WERI-Rb-1 (cell line): Measurements from ENCODE around the gene NCK2.

Experiments
- DNase-seq: peaks from one replicate; pipeline ENCODE4 v3.0.0-alpha.2; 2020
- H3K27ac ChIP-seq: fragments of 250-450 bp; sonication (Bioruptor Pico); 2 replicates; pipeline ENCODE4 v1.5.1; 2020; ENCODE audit warnings: mild to moderate bottlenecking, moderate library complexity
- H3K27me3 ChIP-seq: fragments of 250-450 bp; sonication (Bioruptor Pico); 2 replicates; pipeline ENCODE4 v1.5.1; 2021; ENCODE audit warnings: mild to moderate bottlenecking, low read depth, moderate library complexity; ENCODE audit not compliant: insufficient read depth, severe bottlenecking
- H3K36me3 ChIP-seq: fragments of 250-450 bp; sonication (Bioruptor Pico); 2 replicates; pipeline ENCODE4 v1.5.1; 2020; ENCODE audit warnings: mild to moderate bottlenecking, moderate library complexity
- H3K4me3 ChIP-seq: 2 replicates; pipeline ENCODE4 v1.5.1; 2011; ENCODE audit warnings: low read depth, mild to moderate bottlenecking, control low read depth, low read length
- H3K9me3 ChIP-seq: fragments of 250-450 bp; sonication (Bioruptor Pico); 2 replicates; pipeline ENCODE4 v1.5.1; 2021; ENCODE audit warnings: mild to moderate bottlenecking, moderate library complexity; ENCODE audit not compliant: severe bottlenecking
- CTCF ChIP-seq: IDR thresholded peaks from 2 replicates; pipeline ENCODE4 v1.5.1; 2011; ENCODE audit warnings: low read depth, mild to moderate bottlenecking, control low read depth, inconsistent platforms, low read length

NCK2 gene

GRCh38 chr2:105865222-105865913 lies 120.7 kb downstream of the NCK2 start:
- Histone ChIP-seq H3K4me3 (no peak overlapping the region), H3K27ac (no peak overlapping the region), H3K9me3 (no peaks in the 10 kb centered on the region), H3K27me3 (no peaks in the 10 kb centered on the region), H3K36me3 (no peaks in the 10 kb centered on the region)
- DNase-seq = no peak
- no peak for TF ChIP-seq CTCF

GRCh38 chr2:105866216-105867185 lies 121.8 kb downstream of the NCK2 start:
- DNase-seq = no peak
- no peak overlapping the region for H3K4me3 ChIP-seq
- H3K36me3 ChIP-seq = no peaks in the 10 kb centered on the region
- no peak overlapping the region for H3K27ac ChIP-seq
- no peak for TF ChIP-seq CTCF
- no peaks in the 10 kb centered on the region for H3K9me3 ChIP-seq
- H3K27me3 ChIP-seq = no peaks in the 10 kb centered on the region

- no peak for TF ChIP-seq CTCF
- Histone ChIP-seq H3K27me3 (no peaks in the 10 kb centered on the region), H3K36me3 (no peaks in the 10 kb centered on the region), H3K27ac (no peak overlapping the region), H3K4me3 (no peak overlapping the region), H3K9me3 (no peaks in the 10 kb centered on the region)
- DNase-seq = no peak
These were observed 122.9 kb downstream of the NCK2 start for GRCh38 chr2:105867587-105867986.

GRCh38 chr2:105868060-105868459 lies 123.3 kb downstream of the NCK2 start:
- no peak for TF ChIP-seq CTCF
- no peak overlapping the region for H3K27ac ChIP-seq

GRCh38 chr2:105869341-105869740 lies 124.6 kb downstream of the NCK2 start:
- no peak for TF ChIP-seq CTCF
- no peak overlapping the region for H3K4me3 ChIP-seq
- no peak overlapping the region for H3K27ac ChIP-seq
- no peak for DNase-seq
- no peaks in the 10 kb centered on the region for H3K27me3 ChIP-seq
- H3K9me3 ChIP-seq = no peaks in the 10 kb centered on the region
- no peaks in the 10 kb centered on the region for H3K36me3 ChIP-seq

More at GRCh38 chr2:105868060-105868459, 123.3 kb downstream of the NCK2 start:
- Histone ChIP-seq H3K4me3 (no peak overlapping the region), H3K9me3 (no peaks in the 10 kb centered on the region), H3K27me3 (no peaks in the 10 kb centered on the region), H3K36me3 (no peaks in the 10 kb centered on the region)
- no peak for DNase-seq
